ENCODE results near the gene ITGA1. TPM values are rescaled to one million over a fixed set of nuclear protein-coding genes. Genes with fewer than 3 reads are reported as not detected.

ITGA1 gene
- total RNA-seq, 1 donor from 2014 or later, result 9.1 TPM

DNA sequence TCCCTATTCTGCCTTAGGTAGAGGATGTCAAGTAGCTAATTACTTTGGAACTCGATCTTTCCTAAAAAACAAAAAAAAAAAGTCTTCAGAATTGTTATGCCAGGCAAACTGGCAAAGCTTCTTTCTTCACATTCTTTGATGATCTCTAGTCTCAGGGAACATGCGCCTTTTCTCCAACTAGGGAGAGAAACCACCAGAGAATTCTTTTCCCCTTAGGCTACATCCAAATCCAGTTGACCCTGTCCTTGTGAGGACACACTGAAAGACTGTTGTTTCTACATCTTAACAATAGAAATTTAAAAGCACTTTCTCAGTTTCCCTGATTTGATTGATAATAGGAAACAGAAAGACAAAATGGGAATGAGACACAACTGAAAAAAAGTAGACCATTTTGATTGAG lies 106.7 kb downstream of the ITGA1 start:
- no peak for DNase-seq (ENCODE audit: low spot score in 2 of 2, unreplicated experiment in 2 of 2)
- Mint-ChIP-seq H3K36me3 (no peaks in the 10 kb centered on the region), H3K4me3 (no peak overlapping the region), H3K4me1 (peaks cover 45% of the 10 kb centered on the region), H3K27me3 (ENCODE audit: low read depth) (no peaks in the 10 kb centered on the region), H3K27ac (no peak overlapping the region), H3K9me3 (no peaks in the 10 kb centered on the region)
- TF ChIP-seq, protein P1, sequence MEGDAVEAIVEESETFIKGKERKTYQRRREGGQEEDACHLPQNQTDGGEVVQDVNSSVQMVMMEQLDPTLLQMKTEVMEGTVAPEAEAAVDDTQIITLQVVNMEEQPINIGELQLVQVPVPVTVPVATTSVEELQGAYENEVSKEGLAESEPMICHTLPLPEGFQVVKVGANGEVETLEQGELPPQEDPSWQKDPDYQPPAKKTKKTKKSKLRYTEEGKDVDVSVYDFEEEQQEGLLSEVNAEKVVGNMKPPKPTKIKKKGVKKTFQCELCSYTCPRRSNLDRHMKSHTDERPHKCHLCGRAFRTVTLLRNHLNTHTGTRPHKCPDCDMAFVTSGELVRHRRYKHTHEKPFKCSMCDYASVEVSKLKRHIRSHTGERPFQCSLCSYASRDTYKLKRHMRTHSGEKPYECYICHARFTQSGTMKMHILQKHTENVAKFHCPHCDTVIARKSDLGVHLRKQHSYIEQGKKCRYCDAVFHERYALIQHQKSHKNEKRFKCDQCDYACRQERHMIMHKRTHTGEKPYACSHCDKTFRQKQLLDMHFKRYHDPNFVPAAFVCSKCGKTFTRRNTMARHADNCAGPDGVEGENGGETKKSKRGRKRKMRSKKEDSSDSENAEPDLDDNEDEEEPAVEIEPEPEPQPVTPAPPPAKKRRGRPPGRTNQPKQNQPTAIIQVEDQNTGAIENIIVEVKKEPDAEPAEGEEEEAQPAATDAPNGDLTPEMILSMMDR (IDR thresholded peaks at IDR 0.05; ENCODE audit: unreplicated experiment), result no peak

DNA sequence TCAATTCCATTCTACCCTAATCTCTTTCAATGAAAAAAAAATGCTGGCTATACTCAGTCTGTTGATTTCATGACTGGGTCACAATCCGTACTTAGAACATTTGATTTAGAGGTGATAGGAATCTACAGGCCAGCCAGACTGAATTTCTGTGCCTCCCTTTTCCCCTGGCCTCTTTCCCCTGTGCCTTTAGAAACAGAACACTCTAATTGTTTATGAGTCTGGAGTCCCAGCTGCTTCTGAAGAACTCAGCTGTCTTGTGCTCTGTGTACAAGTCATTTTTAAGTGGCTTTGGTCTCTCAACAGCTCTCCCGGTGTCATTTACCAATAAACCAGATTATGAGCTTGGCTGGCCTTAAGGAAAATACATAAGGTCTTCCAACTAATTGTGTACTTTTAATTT lies 107.4 kb downstream of the ITGA1 start:
- TF ChIP-seq, protein P1 (IDR thresholded peaks at IDR 0.05; ENCODE audit: unreplicated experiment), result no peak
- H3K36me3 Mint-ChIP-seq, result no peaks in the 10 kb centered on the region
- H3K27ac Mint-ChIP-seq, result peak overlapping the region; percentile 58
- peaks cover 47% of the 10 kb centered on the region for H3K4me1 Mint-ChIP-seq
- H3K9me3 Mint-ChIP-seq, result no peaks in the 10 kb centered on the region
- no peak for DNase-seq (ENCODE audit: low spot score in 2 of 2, unreplicated experiment in 2 of 2)
- no peak overlapping the region for H3K4me3 Mint-ChIP-seq
- H3K27me3 Mint-ChIP-seq (ENCODE audit: low read depth), result no peaks in the 10 kb centered on the region

DNA sequence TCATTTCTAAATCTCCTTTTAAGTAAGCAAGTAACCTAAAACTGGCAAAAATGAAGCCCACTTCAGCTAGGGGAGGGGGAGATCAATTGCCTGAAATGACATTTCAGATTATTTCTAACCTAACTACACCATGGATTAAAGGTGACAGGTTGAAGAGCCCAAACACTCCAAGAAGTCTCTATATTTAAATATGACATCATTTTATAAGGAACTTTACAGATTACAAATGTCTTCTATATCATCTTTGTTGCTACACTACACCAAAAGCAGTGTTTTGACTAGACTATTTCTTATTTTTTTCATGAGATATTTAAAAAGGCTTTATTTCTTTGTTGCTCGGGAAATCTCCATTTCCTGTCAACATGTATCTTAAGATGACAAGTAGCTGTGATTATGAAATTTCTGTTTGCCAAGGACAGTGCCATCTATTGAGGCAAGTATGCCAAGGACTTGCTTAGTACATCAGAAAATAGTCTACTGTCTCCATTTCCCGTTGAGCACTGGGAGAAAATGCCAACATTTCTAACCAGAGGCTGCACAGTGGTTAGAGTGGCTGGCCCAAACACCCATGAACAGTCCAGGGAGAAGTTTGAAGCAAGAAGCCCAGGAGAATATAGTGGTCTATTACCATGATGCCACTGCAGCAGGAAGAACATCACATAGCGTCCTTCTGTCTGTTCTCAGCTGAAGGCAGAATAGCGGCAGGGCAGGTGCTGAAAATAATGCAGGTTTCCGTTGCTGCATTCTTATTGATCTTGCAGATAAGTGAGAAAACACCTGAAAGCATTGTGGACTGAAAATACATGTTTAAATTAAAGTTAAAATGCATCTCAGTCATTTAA lies 108.1 kb downstream of the ITGA1 start:
- H3K27ac Mint-ChIP-seq, result no peak overlapping the region
- TF ChIP-seq, protein P1 (IDR thresholded peaks at IDR 0.05; ENCODE audit: unreplicated experiment), result no peak
- no peak for DNase-seq (ENCODE audit: low spot score in 2 of 2, unreplicated experiment in 2 of 2)
- H3K27me3 Mint-ChIP-seq (ENCODE audit: low read depth), result no peaks in the 10 kb centered on the region
- no peaks in the 10 kb centered on the region for H3K36me3 Mint-ChIP-seq
- H3K4me3 Mint-ChIP-seq, result no peak overlapping the region
- H3K4me1 Mint-ChIP-seq, result peaks cover 47% of the 10 kb centered on the region
- H3K9me3 Mint-ChIP-seq, result no peaks in the 10 kb centered on the region

DNA sequence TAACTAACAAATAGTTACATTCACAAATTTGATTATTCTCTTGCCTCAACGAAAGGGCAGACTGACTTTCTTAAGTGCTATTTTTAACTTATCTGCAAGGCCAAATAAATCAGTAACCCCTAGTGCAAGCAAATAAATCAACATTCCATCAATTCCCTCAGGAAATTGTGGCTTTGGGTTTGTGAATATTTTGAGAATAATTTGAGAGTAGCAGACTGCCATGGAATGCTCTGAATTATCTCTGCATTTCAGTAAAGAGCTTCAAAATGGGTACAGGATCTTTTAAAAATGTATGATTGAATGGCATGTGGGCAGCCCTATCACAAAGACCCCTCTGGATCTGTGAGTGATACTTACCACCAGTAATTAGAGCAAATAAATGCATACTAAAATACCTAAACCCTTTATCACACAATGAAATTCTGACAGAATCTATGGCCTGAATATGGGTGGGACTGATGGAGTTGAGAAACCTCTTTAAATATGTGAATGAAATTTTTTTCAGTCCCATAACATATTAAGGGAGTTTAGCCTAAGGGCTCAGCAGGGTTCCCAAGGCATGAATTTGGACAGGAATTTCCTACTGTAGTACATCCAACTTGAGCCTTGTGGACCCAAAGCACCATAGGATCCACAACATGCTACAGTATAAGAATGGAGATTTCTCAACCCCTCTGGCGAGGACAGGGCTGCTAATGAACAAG lies 109.0 kb downstream of the ITGA1 start:
- H3K9me3 Mint-ChIP-seq, result peaks cover 4% of the 10 kb centered on the region
- DNase-seq (ENCODE audit: low spot score in 2 of 2, unreplicated experiment in 2 of 2), result no peak
- H3K36me3 Mint-ChIP-seq, result no peaks in the 10 kb centered on the region
- H3K27ac Mint-ChIP-seq, result no peak overlapping the region
- TF ChIP-seq, protein P1 (IDR thresholded peaks at IDR 0.05; ENCODE audit: unreplicated experiment), result no peak
- H3K27me3 Mint-ChIP-seq (ENCODE audit: low read depth), result no peaks in the 10 kb centered on the region
- no peak overlapping the region for H3K4me3 Mint-ChIP-seq
- H3K4me1 Mint-ChIP-seq, result peaks cover 47% of the 10 kb centered on the region

DNA sequence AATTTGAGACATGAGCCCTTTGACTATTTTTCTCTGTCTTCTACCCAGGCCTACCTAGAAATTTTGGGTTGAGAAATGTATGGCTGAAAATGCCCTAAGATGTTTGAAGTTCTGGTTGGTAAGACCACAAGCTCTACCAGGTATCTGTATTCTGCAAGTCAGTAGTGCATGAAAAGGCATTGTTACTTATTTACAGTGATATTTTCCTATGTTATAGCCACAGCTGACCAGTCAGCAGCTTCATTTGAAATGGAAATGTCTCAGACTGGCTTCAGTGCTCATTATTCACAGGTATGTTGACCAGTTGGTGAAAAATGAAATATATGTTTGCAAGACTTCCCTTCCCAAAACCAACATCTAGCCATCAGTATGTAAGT lies 109.5 kb downstream of the ITGA1 start:
- Mint-ChIP-seq H3K27me3 (ENCODE audit: low read depth) (no peaks in the 10 kb centered on the region), H3K9me3 (peaks cover 4% of the 10 kb centered on the region), H3K4me3 (no peak overlapping the region), H3K36me3 (no peaks in the 10 kb centered on the region), H3K27ac (no peak overlapping the region), H3K4me1 (peaks cover 47% of the 10 kb centered on the region)
- TF ChIP-seq, protein P1 (IDR thresholded peaks at IDR 0.05; ENCODE audit: unreplicated experiment), result no peak
- DNase-seq (ENCODE audit: low spot score in 2 of 2, unreplicated experiment in 2 of 2), result no peak
